GM12891 (cell line): ENCODE results near the gene ZNF835.

Experiments used
- DNase-seq: peaks from one replicate; pipeline ENCODE4 v3.0.0; 2011; ENCODE audit warnings: low spot score; ENCODE audit not compliant: insufficient read length
- FAIRE-seq: peaks from 2 replicates; lab custom pipeline; 2011; peaks lifted over from hg19 to GRCh38; lab: Jason Lieb, UNC
- PAX5 ChIP-seq: IDR thresholded peaks from 2 replicates; pipeline ENCODE4 v1.6.1; 2011; ENCODE audit warnings: low read length, moderate library complexity, mild to moderate bottlenecking; ENCODE audit not compliant: insufficient read depth, severe bottlenecking
- POLR2A ChIP-seq: IDR thresholded peaks from 2 replicates; pipeline ENCODE4 v1.6.1; 2011; ENCODE audit warnings: low read depth, low read length, control low read depth
- POLR2AphosphoS5 ChIP-seq: IDR thresholded peaks from 2 replicates; pipeline ENCODE4 v1.6.1; 2011; ENCODE audit warnings: low read depth, low read length, control low read depth
- POU2F2 ChIP-seq: IDR thresholded peaks from 2 replicates; pipeline ENCODE4 v1.6.1; 2011; ENCODE audit warnings: low read depth, mild to moderate bottlenecking, control low read depth, low read length, moderate library complexity
- SPI1 ChIP-seq: IDR thresholded peaks from 2 replicates; pipeline ENCODE4 v1.6.1; 2011; ENCODE audit warnings: low read depth, low read length, control low read depth
- TAF1 ChIP-seq: IDR thresholded peaks from 2 replicates; pipeline ENCODE4 v1.6.1; 2011; ENCODE audit warnings: low read depth, low read length, control low read depth

ZNF835 gene

DNA sequence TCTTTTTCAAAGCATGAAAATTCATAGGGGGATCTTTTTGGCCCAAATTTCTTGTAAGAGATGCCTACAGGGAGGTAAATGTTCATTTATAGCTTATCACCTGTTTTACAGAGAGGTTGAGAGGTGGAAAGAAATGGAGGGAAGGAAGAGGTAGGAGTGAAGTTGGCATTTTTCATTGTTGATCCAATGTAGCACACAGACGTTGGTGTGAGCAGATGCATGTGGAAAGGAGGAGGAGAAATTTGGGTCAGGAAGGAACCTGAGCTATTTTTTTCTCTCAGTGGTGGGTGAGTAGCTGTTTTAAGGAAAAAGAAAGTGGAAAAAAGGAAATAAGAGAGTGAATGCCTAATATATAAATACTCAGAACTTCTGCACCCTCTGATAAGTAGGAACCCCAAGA is 38.5 kb downstream of the ZNF835 start:
- no peak for DNase-seq
- FAIRE-seq: no peak
- TF ChIP-seq POLR2AphosphoS5: no peak

DNA sequence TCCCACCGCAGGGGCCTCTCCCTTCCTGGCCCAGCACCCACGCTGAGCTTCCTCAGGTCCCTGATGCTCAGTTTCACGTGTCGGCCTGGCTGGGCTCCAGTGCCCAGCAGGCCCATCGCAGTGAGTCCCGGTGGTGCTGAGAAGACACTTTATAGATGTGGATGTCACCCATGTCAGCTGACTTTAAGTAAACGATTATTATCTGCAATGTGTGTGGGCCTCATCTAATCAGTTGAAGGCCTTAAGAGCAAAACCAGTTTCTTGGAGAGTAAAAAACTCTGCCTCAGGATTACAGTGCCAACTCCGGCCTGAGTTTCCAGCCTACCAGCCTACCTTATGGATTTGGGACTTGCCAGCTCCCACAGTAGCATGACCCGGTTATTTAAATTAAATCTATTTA is 45.8 kb downstream of the ZNF835 start:
- DNase-seq: no peak
- no peak for FAIRE-seq
- no peak for TF ChIP-seq TAF1
- TF ChIP-seq POLR2A: no peak
- TF ChIP-seq PAX5: no peak
- no peak for TF ChIP-seq POLR2AphosphoS5
- no peak for TF ChIP-seq POU2F2
- TF ChIP-seq SPI1: no peak

DNA sequence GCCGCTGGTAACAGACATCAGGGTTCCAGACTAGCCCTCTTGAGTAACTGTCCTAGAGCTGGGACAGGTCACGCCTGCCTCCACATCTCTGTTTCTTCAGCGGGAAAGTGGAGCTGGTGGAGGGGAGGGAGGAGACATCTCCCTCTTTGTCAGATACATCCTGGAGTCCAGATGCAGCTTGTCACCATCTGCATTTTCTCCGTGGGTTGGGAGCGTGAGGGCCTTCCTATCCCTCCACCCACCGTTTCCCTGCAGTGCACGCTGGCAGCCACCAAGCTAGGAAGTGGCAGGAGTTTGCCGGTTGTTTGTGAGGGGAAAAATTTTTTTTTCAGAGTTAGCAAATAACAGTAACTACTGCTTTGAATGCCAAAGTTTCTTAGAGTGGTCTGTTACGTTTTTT is 48.6 kb downstream of the ZNF835 start:
- FAIRE-seq (no peak), DNase-seq (no peak)
- TF ChIP-seq POLR2AphosphoS5: no peak
- TF ChIP-seq TAF1: no peak
- TF ChIP-seq PAX5: no peak
- no peak for TF ChIP-seq POLR2A
- TF ChIP-seq POU2F2: no peak
- no peak for TF ChIP-seq SPI1

DNA sequence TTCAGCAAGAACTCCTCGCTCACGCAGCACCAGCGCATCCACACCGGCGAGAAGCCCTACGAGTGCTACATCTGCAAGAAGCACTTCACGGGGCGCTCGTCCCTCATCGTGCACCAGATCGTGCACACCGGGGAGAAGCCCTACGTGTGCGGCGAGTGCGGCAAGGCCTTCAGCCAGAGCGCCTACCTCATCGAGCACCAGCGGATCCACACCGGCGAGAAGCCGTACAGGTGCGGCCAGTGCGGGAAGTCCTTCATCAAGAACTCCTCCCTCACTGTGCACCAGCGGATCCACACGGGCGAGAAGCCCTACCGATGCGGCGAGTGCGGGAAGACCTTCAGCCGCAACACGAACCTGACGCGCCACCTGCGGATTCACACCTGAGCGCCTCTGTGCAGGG is 49.2 kb downstream of the ZNF835 start:
- DNase-seq (no peak), FAIRE-seq (no peak)
- TF ChIP-seq SPI1 (no peak), POLR2AphosphoS5 (no peak), POU2F2 (no peak), TAF1 (no peak), POLR2A (no peak), PAX5 (no peak)

DNA sequence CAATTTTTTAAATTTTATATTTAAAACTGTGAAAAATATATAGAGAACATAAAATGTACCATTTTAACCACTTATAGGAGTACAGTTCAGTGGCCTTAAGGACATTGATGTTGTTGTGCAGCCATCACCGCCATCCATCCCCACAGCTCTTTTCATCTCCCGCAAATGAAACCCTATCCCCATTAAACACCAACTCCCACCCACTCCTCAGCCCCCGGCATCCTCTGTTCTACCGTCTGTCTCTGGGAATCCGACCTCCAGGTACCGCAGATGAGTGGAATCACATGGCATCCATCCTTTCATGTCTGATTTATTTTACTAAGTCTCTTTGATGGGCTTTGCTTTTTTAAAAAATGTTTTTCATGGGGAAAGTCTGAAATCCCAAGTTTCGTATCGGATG is 52.4 kb downstream of the ZNF835 start:
- TF ChIP-seq TAF1: no peak
- TF ChIP-seq POLR2A: no peak
- no peak for TF ChIP-seq POLR2AphosphoS5
- no peak for TF ChIP-seq POU2F2
- TF ChIP-seq SPI1: no peak
- TF ChIP-seq PAX5: no peak
- no peak for FAIRE-seq
- DNase-seq: no peak

DNA sequence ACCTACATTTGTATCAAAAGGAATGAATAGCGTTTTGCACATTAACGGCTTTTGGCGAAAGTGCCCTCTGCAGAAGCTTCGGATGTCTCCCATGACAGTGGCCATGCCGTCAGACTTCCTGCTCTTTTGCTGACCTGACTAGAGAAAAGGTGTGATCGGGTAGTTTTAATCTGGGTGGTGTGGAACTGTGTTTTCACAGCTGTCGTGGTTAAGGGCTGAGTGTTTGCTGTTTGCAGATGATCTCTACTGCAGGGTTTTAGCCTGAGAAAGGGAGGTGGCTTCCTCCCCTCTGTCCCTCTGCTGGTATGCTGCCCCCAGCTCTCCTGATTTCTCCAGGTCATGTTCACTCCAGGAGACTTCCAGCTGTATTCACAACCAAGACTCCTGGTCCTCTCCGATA is 54.0 kb downstream of the ZNF835 start:
- DNase-seq (no peak), FAIRE-seq (no peak)
- no peak for TF ChIP-seq SPI1
- no peak for TF ChIP-seq PAX5
- no peak for TF ChIP-seq POU2F2
- TF ChIP-seq POLR2A: no peak
- TF ChIP-seq TAF1: no peak
- no peak for TF ChIP-seq POLR2AphosphoS5

DNA sequence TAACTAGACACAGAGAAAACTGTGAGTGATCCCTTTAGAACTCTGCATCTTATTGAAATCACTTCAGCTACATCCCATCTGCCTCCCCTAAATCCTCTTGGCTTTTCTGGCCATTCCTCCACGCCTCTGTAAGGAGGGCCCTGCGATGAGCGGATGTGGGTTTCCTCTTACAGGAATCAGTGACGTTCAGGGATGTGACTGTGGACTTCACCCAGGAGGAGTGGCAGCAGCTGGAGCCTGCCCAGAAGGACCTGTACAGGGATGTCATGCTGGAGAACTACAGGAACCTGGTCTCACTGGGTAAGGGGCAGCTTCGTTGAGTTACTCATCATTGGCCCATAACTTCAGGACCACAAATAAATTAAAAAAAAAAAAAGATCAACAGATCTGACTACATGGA is 57.9 kb downstream of the ZNF835 start:
- no peak for TF ChIP-seq PAX5
- TF ChIP-seq POLR2A: no peak
- no peak for TF ChIP-seq SPI1
- DNase-seq (no peak), FAIRE-seq (no peak)

DNA sequence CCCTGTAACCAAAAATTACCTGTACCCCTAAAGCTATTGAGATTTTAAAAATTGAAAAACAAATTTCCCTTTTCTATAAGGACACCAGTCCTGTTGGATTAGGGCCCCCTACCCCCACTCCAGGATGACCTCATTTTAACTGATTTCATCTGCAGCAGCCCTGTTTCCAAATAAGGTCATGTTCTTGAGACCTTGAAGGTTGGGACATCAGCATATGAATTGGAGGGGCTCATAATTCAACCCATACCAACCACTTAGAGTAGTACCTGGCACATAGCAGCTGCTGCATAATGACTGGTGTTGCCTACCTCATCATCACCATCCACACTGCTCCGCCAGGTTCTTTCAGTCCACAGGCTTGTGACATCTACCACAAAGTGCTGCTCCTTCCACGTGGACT is 58.8 kb downstream of the ZNF835 start:
- no peak for FAIRE-seq
- no peak for TF ChIP-seq TAF1
- TF ChIP-seq SPI1: no peak
- TF ChIP-seq POLR2A: no peak
- no peak for TF ChIP-seq POLR2AphosphoS5
- no peak for TF ChIP-seq POU2F2
- TF ChIP-seq PAX5: no peak
- no peak for DNase-seq
